ENCODE measurements around the gene DPYD.

DPYD gene

DNA sequence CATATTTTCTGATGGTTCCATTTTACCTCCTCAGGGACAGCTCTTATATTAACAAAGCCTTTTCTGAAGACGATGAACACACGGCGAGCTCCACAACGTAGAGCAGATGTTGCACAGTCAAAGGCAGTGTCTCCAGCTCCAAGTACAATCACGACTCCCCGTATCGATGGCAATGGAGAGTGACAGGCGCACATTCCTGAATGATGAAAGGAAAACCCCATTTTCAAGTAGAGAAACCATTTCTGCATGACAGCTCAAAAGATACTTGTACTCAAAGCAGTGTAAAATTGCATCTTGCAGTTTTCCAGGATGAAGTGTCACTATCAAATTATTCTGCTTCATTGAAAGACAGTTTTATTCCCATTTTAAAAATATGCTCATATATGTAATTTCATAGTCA, 327.6 kb downstream of the DPYD start:
- TF ChIP-seq, protein P1, sequence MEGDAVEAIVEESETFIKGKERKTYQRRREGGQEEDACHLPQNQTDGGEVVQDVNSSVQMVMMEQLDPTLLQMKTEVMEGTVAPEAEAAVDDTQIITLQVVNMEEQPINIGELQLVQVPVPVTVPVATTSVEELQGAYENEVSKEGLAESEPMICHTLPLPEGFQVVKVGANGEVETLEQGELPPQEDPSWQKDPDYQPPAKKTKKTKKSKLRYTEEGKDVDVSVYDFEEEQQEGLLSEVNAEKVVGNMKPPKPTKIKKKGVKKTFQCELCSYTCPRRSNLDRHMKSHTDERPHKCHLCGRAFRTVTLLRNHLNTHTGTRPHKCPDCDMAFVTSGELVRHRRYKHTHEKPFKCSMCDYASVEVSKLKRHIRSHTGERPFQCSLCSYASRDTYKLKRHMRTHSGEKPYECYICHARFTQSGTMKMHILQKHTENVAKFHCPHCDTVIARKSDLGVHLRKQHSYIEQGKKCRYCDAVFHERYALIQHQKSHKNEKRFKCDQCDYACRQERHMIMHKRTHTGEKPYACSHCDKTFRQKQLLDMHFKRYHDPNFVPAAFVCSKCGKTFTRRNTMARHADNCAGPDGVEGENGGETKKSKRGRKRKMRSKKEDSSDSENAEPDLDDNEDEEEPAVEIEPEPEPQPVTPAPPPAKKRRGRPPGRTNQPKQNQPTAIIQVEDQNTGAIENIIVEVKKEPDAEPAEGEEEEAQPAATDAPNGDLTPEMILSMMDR (IDR thresholded peaks at IDR 0.05; ENCODE audit: insufficient read depth, low read length, missing control alignments) = no peak
- CTCF ChIA-PET = no interaction called here
- H3K4me3 ChIP-seq (ENCODE audit: low read depth, low read length) = no peak overlapping the region
- POLR2A ChIA-PET = no interaction called here
- DNase-seq (ENCODE audit: low read depth, low spot score) = no peak

DNA sequence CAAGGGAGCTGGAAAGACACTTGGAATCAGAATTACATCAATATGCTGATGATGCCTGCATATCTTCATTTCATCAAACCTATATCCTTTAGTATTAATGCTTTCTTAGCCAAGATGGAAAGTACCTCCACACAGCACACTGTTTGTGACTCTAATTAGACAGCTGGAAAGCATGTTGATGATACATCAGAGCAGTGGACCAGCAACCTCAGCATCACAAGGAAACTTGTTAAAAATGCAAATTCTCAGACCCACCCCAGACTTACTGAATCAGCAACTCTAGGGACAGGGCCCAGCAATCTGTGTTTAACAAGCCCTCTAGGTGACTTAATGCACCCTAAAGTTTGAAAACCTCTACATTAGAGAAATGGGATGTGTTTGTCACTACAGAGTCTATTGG, 332.1 kb downstream of the DPYD start:
- ChIA-PET POLR2A (interaction anchor here (1.3 kb wide), 1 partner anchor 17 kb away, joined by 3 read pairs; no protein-coding TSS in a partner anchor), CTCF (no interaction called here)
- H3K4me3 ChIP-seq (ENCODE audit: low read depth, low read length) = no peak overlapping the region
- no peak for DNase-seq (ENCODE audit: low read depth, low spot score)
- TF ChIP-seq, protein P1 (IDR thresholded peaks at IDR 0.05; ENCODE audit: insufficient read depth, low read length, missing control alignments) = no peak

DNA sequence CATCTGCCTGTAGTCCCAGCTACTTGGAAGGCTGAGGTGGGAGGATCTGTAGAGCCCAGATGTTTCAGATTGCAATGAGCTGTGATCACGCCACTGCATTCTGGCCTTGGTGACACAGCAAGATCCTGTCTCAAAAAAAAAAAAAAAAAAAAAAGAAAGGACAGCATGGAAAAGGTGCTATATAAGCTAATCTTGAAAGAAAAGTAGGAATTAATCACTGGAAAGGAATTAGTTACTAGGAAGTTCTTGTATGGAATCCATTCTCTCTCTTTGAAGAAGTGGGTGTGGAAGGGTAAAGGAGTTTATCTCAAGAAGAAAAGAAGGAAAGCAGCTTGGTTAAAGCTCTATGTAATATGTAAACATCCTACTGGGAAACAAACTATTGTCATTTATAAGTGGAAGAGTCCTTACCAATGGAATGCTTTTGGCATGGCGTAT, 339.2 kb downstream of the DPYD start:
- ChIA-PET POLR2A (no interaction called here), CTCF (interaction anchor here (0.9 kb wide), 1 partner anchor 9 kb away, joined by 3 read pairs; no protein-coding TSS in a partner anchor)
- TF ChIP-seq, protein P1 (IDR thresholded peaks at IDR 0.05; ENCODE audit: insufficient read depth, low read length, missing control alignments) = no peak
- H3K4me3 ChIP-seq (ENCODE audit: low read depth, low read length) = no peak overlapping the region
- no peak for DNase-seq (ENCODE audit: low read depth, low spot score)

DNA sequence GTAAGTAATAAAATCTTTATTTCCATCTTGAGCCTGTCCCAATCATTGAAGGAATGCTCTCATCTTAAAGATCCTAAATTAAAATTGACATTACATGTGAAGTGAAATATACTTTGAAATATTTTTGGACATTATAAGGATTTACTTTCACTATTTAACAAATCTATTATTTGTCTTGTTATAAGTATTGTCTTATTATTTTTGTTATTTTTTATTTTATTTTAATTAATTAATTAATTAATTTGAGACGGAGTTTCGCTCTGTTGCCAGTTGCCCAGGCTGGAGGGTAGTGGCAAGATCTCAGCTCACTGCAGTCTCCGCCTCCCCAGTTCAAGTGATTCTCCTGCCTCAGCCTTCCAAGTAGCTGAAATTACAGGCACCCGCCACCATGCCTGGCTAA, 343.2 kb downstream of the DPYD start:
- TF ChIP-seq, protein P1 (IDR thresholded peaks at IDR 0.05; ENCODE audit: insufficient read depth, low read length, missing control alignments) = no peak
- DNase-seq (ENCODE audit: low read depth, low spot score) = no peak
- POLR2A ChIA-PET = no interaction called here
- no peak overlapping the region for H3K4me3 ChIP-seq (ENCODE audit: low read depth, low read length)
- CTCF ChIA-PET = no interaction called here

DNA sequence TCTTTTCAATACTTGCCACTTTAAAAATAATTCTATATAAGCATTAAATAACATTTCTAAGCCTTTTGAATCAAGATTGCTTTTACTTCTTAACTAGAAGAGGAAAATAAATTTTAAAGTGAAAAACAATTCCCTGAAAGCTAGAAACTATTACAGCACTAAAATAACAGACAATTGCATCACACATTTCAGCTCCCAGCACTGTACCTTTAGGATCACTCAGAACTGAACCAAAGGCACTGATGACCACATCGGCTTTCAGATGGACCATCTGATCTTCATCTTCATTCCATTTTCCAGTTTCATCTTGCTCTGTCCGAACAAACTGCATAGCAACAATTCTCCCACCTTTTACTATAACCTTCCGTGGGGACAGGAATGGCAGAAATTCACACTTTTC, 347.3 kb downstream of the DPYD start:
- no peak for DNase-seq (ENCODE audit: low read depth, low spot score)
- TF ChIP-seq, protein P1 (IDR thresholded peaks at IDR 0.05; ENCODE audit: insufficient read depth, low read length, missing control alignments) = no peak
- no peak overlapping the region for H3K4me3 ChIP-seq (ENCODE audit: low read depth, low read length)
- CTCF ChIA-PET = no interaction called here
- POLR2A ChIA-PET = no interaction called here

DNA sequence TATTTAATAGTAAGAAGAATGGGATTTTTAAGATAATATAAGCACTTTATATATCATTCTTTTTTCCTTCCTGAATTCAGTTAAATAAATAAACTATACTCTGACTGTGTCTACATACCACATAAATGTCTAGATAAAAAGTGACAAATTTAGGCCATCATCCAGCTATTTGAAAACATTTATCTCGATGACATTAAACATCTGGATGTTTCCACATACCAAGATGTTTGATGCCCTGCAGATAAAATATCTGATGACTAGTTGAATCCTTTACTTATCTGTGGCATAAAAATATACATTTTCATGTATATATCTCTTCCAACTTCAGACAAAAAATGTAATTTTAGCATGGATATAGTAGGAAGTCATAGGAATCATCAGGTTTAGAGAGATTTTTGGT, 348.3 kb downstream of the DPYD start:
- H3K4me3 ChIP-seq (ENCODE audit: low read depth, low read length) = no peak overlapping the region
- no peak for DNase-seq (ENCODE audit: low read depth, low spot score)
- TF ChIP-seq, protein P1 (IDR thresholded peaks at IDR 0.05; ENCODE audit: insufficient read depth, low read length, missing control alignments) = no peak
- ChIA-PET POLR2A (no interaction called here), CTCF (interaction anchor here (0.6 to 1.2 kb wide), 4 partner anchors 9 to 434 kb away, joined by 3 read pairs; no protein-coding TSS in a partner anchor)

Data from AG04449 (cell line).